Nucleus accumbens (tissue), 56 donors: ENCODE results near the gene EPO.
"Not testable (repeated sequence)": the region's sequence is repeated elsewhere in the genome, so short reads cannot be mapped to it uniquely, and the experiment has no call there.

Experiments
- DNase-seq, 56 donors: peaks; one replicate each; lab custom pipeline; 2025; lab: John Stamatoyannopoulos, UW

The EPO gene

DNA sequence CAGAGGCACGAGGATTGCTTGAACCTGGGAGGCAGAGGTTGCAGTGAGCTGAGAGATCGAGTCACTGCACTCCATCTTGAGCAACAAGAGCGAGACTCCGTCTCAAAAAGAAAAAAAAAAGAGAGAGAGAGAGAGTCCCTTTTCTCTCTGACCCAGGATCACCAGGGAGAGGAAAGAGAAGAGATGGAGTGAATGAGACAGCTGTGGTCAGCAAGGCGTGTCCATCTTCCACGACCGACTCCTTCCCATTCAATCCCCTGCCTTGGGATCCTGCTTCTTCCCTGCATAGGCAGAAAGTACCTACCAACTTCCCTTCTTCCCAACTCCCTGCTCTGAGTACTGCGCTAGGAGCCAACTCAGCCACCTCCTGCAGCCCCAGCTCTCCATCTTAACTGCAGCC is 7.9 kb downstream of the EPO start:
- no peak for DNase-seq

DNA sequence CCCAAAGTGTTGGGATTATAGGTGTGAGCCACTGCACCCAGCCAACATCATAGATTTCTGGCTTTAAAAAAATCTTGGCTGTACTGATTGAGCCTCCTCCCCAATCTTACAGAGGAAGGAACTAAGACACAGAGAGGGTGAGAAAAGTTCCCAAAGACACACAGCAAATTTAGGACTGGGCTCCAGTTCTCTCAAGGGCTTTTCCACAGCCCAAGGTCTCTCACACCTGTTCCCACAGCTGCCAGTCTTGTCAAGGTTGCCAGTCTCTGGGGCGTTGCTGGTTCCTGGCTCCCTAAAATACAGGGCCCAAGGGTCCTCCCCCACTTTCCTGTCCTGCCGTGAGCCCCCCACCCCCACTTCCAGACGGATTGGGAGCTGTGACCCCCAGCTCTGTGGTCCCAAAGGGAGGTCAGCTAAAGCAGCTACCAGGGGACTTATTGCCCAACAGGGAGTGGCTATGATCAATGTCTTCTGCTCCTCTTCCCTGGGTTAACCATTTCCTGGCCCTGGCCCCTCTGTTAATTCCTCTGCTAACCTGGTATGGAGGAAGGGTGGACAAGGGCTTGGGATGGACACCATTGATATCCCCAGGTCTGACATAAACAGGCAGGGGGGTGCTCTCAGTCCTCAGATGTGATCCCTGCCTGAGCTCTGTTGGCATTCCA is 10.0 kb downstream of the EPO start:
- DNase-seq: no peak

DNA sequence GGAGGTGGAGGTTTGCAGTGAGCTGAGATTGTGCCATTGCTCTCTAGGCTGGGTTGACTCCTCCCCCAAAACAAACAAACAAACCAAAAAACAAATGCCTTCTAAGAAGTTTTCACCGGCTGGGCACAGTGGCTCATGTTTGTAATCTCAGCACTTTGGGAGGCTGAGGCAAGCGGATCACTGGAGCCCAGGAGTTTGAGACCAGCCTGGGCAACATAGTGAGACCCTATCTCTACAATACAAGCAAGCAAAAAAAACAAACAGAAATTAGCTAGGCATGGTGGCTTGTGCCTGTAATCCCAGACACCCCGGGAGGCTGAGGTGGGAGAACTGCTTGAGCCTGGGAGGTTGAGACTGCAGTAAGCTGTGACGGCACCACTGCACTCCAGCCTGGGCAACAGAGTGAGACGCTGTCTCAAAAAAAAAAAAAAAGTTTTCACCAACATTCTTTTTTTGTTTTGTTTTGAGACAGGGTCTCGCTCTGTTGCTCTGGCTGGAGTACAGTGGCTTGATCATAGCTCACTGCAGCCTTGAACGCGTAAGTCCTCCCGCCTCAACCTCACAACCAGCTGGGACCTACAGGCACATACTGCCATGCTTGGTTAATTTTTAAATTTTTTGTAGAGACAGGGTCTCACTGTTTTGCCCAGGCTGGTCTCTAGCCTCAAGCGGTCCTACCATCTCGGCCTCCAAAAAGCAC is 11.8 kb downstream of the EPO start:
- no peak for DNase-seq

DNA sequence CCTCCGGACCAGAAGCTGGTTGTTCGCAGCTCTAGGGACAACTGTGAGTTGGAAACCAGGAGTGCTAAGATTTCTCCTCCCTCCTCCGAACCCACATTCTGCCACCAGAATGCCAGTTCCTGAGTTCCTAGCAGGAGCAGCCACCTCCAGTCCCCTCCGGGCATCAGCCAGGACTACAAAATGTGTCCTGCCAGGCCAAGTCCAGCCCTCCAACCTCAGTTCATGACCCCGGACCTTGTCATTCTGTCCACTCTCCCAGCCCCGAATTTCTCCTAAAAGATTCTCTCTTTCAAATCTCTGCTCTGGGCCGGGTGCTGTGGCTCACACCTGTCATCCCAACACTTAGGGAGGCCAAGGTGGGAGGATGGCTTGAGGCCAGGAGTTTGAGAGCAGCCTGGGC is 15.5 kb downstream of the EPO start:
- no peak for DNase-seq

DNA sequence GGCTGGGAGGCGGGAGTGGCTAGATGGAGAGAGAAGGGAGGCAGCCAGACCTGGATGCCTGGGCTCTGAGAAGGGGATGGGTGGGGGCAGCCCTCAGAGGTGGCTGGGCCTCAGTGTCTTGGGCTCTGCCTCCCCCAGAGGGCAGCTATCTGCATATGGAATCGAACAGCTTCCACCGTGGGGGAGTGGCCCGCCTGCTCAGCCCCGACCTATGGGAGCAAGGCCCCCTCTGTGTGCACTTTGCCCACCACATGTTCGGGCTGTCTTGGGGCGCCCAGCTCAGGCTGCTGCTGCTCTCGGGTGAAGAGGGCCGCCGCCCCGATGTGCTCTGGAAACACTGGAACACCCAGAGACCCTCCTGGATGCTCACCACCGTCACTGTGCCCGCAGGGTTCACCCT is 16.4 kb downstream of the EPO start:
- no peak for DNase-seq

DNA sequence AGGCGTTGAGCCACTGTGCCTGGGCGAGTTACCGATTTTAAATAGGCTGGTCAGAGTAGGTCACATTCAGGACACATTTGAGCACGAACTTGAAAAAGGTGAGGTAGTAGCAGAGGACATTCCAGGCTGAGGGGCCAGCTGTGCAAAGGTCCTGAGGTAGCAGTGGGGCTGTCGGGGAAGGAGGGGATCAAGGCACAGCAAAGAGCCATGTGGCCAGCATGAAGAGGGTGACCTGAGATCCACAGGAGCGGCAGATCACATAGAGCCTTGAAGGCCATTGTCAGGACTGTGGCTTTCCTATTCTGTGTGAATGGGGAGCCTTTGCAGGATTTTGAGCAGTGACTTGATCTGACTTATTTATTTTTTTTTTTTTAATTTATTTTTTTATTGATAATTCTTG is 19.7 kb downstream of the EPO start:
- DNase-seq: no peak

DNA sequence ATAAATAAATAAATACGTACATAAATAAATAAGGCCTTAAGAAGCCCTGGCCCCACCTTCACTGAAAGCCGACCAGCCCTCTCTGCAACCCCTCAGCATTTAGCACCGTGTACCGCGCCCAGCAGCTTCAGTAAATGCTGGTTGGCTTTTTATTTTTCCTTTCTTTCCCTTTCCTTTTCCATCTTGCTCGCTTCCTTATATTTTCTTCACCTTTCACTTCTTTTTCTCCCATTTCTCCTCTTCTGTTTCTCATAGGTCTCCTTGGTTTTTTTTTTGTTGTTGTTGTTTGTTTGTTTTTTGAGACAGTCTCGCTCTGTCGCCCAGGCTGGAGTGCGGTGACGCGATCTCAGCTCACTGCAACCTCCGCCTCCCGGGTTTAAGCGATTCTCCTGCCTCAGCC is 24.3 kb downstream of the EPO start:
- no peak for DNase-seq

DNA sequence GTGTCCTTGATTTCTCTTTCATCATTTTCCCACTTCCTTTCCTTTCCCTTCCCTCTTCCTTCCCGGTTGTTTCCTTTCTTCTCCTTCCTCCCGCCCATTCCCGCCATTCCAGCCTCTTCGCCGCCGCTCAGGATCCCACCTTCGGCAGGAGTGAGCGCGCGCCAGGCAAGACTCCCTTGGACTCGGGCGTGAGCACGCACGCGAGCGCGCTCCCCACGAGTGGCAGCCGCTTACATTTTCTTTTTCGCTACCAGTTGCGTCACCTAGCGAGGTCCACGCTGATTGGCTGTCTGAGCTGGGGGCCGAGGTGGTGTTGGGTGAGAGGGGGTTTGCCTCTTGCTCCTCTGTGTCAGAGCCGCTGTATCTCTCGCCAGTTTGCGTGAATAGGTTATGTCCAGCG is 24.9 kb downstream of the EPO start:
- DNase-seq: peak in 41 of 56 donors; percentile 0 to 86 (median 20)

DNA sequence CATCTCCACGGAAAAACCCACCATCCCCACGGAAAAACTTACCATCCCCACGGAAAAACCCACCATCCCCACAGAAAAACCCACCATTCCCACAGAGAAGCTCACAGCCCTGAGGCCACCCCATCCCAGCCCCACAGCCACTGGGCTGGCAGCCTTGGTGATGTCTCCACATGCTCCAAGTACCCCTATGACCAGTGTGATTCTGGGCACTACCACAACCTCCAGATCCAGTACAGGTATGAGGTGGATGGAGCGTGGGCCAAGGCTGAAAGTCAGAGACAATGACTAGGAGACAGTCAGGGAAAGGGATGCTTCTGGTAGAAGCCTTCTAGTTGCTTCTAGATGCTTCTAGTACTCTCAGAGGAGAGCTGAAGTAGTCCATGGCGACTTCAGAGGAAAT is 32.7 kb downstream of the EPO start:
- DNase-seq: no peak

DNA sequence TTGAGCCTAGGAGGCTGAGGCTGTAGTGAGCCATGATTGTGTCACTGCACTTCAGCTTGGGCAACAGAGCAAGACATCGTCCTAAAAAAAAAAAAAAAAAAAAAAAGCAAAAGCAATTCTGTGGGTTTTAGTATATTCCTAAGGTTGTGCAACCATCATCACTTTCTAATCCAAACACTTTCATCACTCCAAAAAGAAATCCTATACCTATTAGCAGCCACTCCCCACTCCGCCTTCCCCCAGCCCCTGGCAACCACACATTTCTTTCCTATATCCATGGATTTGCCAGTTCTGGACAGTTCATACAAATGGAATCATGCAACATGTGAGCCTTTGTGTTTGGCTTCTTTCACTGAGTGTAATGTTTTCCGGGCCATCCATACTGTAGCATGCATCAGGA is 33.5 kb downstream of the EPO start:
- DNase-seq: no peak

DNA sequence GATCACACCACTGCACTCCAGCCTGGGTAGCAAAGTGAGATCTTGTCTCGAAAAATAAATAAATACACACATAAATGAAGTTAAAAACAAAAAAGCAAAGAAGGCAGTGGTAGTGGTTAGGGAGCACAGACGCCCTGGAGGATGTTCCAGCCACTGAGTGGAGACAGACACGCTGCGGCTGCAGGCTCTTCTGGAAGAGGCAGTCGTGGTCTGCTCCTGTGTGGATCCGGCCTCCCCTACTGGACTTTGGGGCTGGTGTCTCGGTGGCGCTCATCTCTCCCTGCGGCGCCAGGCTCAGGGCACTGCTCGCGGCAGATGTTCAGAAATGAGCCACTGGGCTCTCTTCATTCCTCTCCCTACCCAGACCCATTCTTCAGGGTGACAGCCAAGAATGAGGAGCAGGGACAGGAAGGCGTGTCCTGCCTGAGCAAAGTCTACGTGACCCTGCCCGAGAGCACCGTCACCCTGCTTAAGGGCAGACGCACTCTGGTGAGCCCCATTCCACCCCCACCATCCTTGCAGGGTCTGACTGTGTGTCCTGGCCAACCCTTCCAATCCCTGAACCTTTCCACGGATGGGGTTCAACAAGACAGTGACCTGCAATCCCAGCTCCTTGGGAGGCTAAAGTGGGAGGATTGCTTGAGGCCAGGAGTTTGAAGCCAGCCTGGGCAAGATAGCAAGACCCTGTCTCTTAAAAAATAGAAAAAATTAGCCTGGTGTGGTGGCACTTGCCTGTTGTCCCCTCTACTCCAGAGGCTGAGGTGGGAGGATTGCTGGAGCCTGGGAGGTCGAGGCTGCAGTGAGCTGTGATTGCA is 39.3 kb downstream of the EPO start:
- DNase-seq: no peak

DNA sequence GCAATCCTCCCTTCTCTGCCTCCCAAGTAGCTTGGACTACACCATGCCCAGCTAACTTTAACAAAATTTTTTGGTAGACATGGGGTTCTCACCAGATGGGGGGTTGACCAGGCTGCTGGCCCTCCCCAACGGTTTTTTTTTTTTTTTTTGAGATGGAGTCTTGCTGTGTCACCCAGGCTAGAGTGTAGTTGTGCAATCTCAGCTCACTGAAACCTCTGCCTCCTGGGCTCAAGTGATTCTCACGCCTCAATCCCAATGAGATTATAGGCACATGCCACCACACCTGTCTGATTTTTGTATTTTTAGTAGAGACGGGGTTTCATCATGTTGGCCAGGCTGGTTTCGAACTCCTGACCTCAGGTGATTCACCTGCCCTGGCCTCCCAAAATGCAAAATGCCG is 42.6 kb downstream of the EPO start:
- DNase-seq: not testable (repeated sequence)

DNA sequence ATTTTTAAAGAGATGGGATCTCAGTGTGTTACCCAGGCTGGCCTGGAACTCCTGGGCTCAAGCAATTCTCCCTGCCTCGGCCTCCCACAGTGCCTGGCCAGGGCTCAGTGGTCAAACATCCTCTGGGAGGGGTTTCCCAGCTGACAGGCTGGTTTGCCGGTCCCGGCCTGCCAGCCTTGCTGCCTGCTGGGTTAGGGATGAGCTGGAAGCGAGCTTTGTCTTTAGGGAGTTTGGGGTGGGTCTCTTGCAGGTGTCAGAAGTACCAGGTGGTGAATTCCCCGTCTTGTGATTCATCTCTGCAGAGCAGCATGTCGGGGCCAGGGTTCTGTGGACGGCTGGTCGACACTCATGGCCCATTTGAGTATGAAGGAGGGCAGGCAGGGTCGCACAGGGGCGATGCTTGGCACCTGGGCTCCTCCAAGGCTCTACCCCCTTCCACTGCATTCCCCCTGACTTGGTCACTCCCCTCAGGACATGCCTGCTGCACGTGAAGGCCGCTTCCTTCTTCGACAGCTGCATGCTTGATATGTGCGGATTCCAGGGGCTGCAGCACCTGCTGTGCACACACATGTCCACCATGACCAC is 43.4 kb downstream of the EPO start:
- no peak for DNase-seq

DNA sequence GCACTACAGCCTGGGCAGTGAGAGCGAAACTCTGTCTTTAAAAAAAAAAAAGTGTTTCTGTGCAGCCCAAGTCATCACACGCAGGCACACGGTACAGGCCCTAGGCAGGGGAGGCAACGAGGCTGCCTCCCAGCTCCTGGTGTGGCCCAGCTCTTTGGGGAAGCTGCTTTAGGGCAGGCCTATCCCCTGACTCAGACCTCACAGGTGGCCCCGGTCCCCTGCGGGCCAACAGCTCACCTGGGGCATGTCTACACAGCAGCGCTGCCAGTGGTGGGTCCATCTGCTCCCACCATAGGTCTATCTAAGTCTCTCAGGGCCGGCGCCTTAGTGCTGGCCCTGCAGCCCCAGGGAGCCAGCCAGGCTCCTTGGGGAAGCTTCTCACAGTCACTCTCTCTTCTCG is 44.6 kb downstream of the EPO start:
- DNase-seq: no peak

DNA sequence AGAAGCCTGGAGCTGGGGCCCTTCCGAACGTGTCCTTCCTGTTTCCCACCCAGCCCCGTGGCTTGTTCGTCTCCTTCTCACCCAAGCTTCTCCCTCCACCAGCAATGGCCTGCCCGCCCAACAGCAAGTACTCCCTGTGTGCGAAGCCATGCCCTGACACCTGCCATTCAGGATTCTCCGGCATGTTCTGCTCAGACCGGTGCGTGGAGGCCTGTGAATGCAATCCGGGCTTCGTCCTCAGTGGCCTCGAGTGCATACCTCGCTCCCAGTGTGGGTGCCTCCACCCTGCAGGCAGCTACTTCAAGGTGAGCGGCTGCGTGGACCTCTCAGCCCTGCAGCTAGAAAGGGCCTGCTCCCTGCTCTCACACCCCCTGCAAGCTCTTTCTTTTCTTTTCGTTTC is 45.0 kb downstream of the EPO start:
- no peak for DNase-seq

DNA sequence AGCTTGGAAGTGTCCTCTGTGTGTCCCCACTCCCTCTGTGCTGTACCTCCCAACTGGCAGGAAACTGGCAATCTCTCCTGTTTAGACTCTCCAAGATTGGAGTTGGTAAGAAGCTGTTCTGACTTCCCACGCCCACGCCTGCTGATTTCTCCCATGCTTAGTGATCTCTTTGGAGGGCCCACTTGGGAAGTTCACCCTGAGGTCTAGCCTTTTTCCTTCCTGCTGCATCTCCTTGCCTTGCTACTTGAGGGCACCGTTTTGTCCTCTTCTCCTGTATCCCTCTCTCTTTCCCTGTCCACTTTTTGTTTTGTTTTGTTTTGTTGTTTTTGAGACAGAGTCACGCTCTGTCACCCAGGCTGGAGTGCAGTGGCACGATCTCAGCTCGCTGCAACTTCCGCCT is 48.5 kb downstream of the EPO start:
- no peak for DNase-seq
